ENCODE measurements around the gene SYNCRIP. TPM values are rescaled to one million over a fixed set of nuclear protein-coding genes. Genes with fewer than 3 reads are reported as not detected.

SYNCRIP gene
- polyA plus RNA-seq, 1 experiment: 40.4 TPM

- CTCF ChIA-PET: no interaction called here
- H3K27me3 ChIP-seq (ENCODE audit: control insufficient read depth, insufficient read depth, low read length): no peaks in the 10 kb centered on the region
- DNase-seq (ENCODE audit: low read depth, low spot score): no peak
- no peaks in the 10 kb centered on the region for H3K9me3 ChIP-seq (ENCODE audit: control insufficient read depth, insufficient read depth, low read length)
- POLR2A ChIA-PET: no interaction called here
- TF ChIP-seq CTCF (IDR thresholded peaks at IDR 0.05; ENCODE audit: low read depth, low read length): no peak
- no peak overlapping the region for H3K27ac ChIP-seq (ENCODE audit: low read depth, low read length)
- no peak overlapping the region for H3K4me3 ChIP-seq (ENCODE audit: low read depth, low read length)
Measured at GRCh38 chr6:85628353-85628752, 14.3 kb downstream of the SYNCRIP start.

DNA sequence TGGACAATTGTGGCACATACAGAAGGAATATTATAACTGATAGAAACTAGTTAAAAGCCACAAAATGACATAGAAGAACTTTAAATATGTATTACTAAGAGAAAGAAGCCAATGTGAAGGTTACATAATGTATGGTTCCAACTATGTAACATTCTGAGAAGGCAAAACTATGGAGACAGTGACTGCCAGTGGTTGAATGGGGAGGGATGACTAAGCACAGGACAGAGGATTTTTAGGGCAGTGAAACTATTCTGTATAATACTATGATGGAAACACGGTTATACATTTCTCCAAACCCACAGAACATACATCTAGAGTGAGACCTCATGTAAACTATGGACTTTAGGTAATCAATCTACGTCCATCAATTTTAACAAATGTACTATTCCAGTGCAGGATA is 22.4 kb downstream of the SYNCRIP start:
- H3K27ac ChIP-seq (ENCODE audit: low read depth, low read length): no peak overlapping the region
- POLR2A ChIA-PET: interaction anchor here (0.9 kb wide), 1 partner anchor 58 kb away, joined by 4 read pairs; no protein-coding TSS in a partner anchor
- no peak for DNase-seq (ENCODE audit: low read depth, low spot score)

DNA sequence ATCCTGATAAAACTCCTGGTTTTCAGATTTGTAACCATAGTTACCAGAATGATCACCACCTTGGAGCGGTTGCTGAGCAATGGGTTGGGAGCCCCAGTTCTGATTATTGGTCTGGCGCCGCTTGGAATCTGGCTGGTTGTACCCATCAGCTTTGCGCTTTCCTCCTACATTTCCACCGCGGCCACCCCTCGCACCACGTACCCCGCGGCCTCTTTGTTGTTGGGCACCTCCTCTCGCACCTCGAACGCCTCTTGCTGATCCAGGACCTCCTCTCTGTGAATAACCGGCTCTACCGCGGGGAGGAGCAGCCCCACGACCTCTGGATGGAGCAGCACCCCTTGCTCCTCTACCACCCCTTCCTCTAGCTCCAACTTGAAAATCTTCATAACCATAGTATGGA is 27.9 kb downstream of the SYNCRIP start:
- Histone ChIP-seq H3K27ac (ENCODE audit: low read depth, low read length) (no peak overlapping the region), H3K9me3 (ENCODE audit: control insufficient read depth, insufficient read depth, low read length) (no peaks in the 10 kb centered on the region; the same call in 1 of the 2 replicates), H3K27me3 (ENCODE audit: control insufficient read depth, insufficient read depth, low read length) (no peaks in the 10 kb centered on the region), H3K4me3 (ENCODE audit: low read depth, low read length) (no peak overlapping the region)
- no peak for TF ChIP-seq CTCF (IDR thresholded peaks at IDR 0.05; ENCODE audit: low read depth, low read length)
- ChIA-PET POLR2A (no interaction called here), CTCF (no interaction called here)
- no peak for DNase-seq (ENCODE audit: low read depth, low spot score)

More for the DNA sequence above, 22.4 kb downstream of the SYNCRIP start:
- H3K27me3 ChIP-seq (ENCODE audit: control insufficient read depth, insufficient read depth, low read length): no peaks in the 10 kb centered on the region
- CTCF ChIA-PET: no interaction called here
- H3K4me3 ChIP-seq (ENCODE audit: low read depth, low read length): no peak overlapping the region
- H3K9me3 ChIP-seq (ENCODE audit: control insufficient read depth, insufficient read depth, low read length): no peaks in the 10 kb centered on the region
- no peak for TF ChIP-seq CTCF (IDR thresholded peaks at IDR 0.05; ENCODE audit: low read depth, low read length)

- DNase-seq (ENCODE audit: low read depth, low spot score): no peak
- Histone ChIP-seq H3K27ac (ENCODE audit: low read depth, low read length) (no peak overlapping the region), H3K9me3 (ENCODE audit: control insufficient read depth, insufficient read depth, low read length) (no peaks in the 10 kb centered on the region; the same call in 1 of the 2 replicates), H3K4me3 (ENCODE audit: low read depth, low read length) (no peak overlapping the region), H3K27me3 (ENCODE audit: control insufficient read depth, insufficient read depth, low read length) (no peaks in the 10 kb centered on the region)
- TF ChIP-seq CTCF (IDR thresholded peaks at IDR 0.05; ENCODE audit: low read depth, low read length): no peak
- CTCF ChIA-PET: no interaction called here
- POLR2A ChIA-PET: interaction anchor here (1.5 kb wide), 1 partner anchor 65 kb away, joined by 4 read pairs; no protein-coding TSS in a partner anchor
Measured at GRCh38 chr6:85612690-85613474, 29.8 kb downstream of the SYNCRIP start.

DNA sequence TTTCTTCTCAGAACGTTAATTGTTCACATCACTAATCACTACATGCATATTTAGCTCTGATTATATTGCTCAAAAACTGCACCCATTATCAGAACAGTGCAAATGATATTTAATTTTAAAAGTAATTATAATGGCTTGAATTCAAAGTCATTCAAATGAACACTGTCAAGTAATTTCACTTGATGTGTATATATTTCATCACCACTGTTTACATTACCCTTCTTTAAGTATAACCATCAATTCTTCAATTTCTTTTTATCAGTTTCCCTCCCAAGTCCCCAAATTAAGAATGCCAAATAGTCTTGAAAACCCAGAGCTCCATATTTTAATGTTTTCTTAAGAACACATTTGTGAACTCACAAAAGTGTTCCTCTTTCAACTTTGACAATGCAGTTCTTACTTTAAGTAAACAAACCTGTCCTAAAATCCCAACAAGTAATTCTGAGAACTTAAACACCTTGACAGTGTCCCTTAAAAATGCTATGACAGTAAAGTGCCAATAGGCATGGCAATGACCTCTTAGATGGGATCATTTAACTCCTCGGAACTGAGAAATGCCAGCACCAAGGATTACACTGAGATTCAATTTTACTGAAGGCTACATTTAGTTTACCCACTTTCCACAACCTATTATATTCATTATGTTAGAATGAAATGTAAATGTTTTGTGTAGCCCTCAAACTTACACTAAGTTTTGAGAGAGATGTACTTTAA is 32.3 kb downstream of the SYNCRIP start:
- no peak for DNase-seq (ENCODE audit: low read depth, low spot score)
- no peaks in the 10 kb centered on the region for H3K27me3 ChIP-seq (ENCODE audit: control insufficient read depth, insufficient read depth, low read length)
- H3K4me3 ChIP-seq (ENCODE audit: low read depth, low read length): no peak overlapping the region
- TF ChIP-seq CTCF (IDR thresholded peaks at IDR 0.05; ENCODE audit: low read depth, low read length): no peak
- H3K9me3 ChIP-seq (ENCODE audit: control insufficient read depth, insufficient read depth, low read length): no peaks in the 10 kb centered on the region; the same call in 1 of the 2 replicates
- POLR2A ChIA-PET: no interaction called here
- CTCF ChIA-PET: no interaction called here
- no peak overlapping the region for H3K27ac ChIP-seq (ENCODE audit: low read depth, low read length)
